ENCODE measurements around the gene MC1R. TPM values are rescaled to one million over a fixed set of nuclear protein-coding genes. Genes with fewer than 3 reads are reported as not detected.
A peak's percentile ranks its signal among the peaks of the same experiment; 100 is the strongest.
"Not testable (repeated sequence)": the region's sequence is repeated elsewhere in the genome, so short reads cannot be mapped to it uniquely, and the experiment has no call there.

Gene MC1R
- total and polyA plus RNA-seq, 2 of the 4 experiments (the other 2 are of a cell fraction), result 3.8 to 9.5 TPM

GRCh38 chr16:89934611-89935553 is 16.2 kb downstream of the MC1R start:
- no peak overlapping the region for H3K56ac ChIP-seq (ENCODE audit: extremely low read depth, insufficient read depth, low read length)
- H3K4me1 ChIP-seq (ENCODE audit: control insufficient read depth, insufficient read depth, low read length), result no peaks in the 10 kb centered on the region
- ChIA-PET POLR2A (ENCODE audit: unreplicated experiment) (no interaction called here), CTCF (no interaction called here)
- H3K18ac ChIP-seq (ENCODE audit: low read depth, low read length), result no peak overlapping the region
- no peak overlapping the region for H3K4ac ChIP-seq (ENCODE audit: low read depth, low read length)
- in situ Hi-C loops (cut with MboI; ENCODE audit: low sequenced_read_pairs), result no loop called here
- no peaks in the 10 kb centered on the region for H3K9me3 ChIP-seq (ENCODE audit: control insufficient read depth, insufficient read depth, low read length)
- H3K4me3 ChIP-seq (ENCODE audit: insufficient read depth, low read depth, low read length), result no peak overlapping the region
- no peak overlapping the region for H2BK120ac ChIP-seq (ENCODE audit: low read depth, low read length)
- no peak overlapping the region for H4K5ac ChIP-seq (ENCODE audit: low read depth, low read length)
- H2BK15ac ChIP-seq (ENCODE audit: low read depth, low read length), result no peak overlapping the region
- H3K9me1 ChIP-seq (ENCODE audit: insufficient read depth, low read length), result peaks cover 11% of the 10 kb centered on the region; the same call in 1 of the 2 replicates
- intact Hi-C loops (cut with micrococcal nuclease), result no loop called here
- H3K14ac ChIP-seq (replicated peaks; ENCODE audit: low read depth, low read length), result no peak overlapping the region
- TSS peak; percentile 80 for BruUV-seq (replicated peaks)
- H3K36me3 ChIP-seq (ENCODE audit: control insufficient read depth, insufficient read depth, low read length), result peaks cover 59% of the 10 kb centered on the region
- dilution Hi-C loops (cut with HindIII; ENCODE audit: low sequenced_read_pairs, unreplicated experiment), result no loop called here
- no peak overlapping the region for H2AFZ ChIP-seq (replicated peaks; ENCODE audit: low read length, poor library complexity)
- H3K79me1 ChIP-seq (ENCODE audit: low read depth in 1 of 2, low read length in 2 of 2), result peaks cover 7 to 24% of the 10 kb centered on the region in 2 experiments; a peak in 2 of 4 replicates
- H3K27me3 ChIP-seq (ENCODE audit: control insufficient read depth, insufficient read depth, low read length), result no peaks in the 10 kb centered on the region
- H4K20me1 ChIP-seq (ENCODE audit: insufficient read depth, low read length), result peaks cover 32% of the 10 kb centered on the region
- H2BK20ac ChIP-seq (ENCODE audit: low read depth, low read length), result no peak overlapping the region
- no peak overlapping the region for H3K4me2 ChIP-seq (ENCODE audit: low read depth, low read length)
- 96% methylated on average over 40 of the region's 61 CpGs; no CpG with 5 or more reads in 1 of the 2 experiments for WGBS, 2 experiments (ENCODE audit: extremely low coverage in 2 of 2, insufficient read length in 1 of 2)
- no peak overlapping the region for H3K23ac ChIP-seq (ENCODE audit: low read depth, low read length)
- H4K91ac ChIP-seq (ENCODE audit: insufficient read depth, low read depth, low read length), result no peak overlapping the region
- no peak for TF ChIP-seq MAZ (IDR thresholded peaks at IDR 0.05; ENCODE audit: borderline replicate concordance, low read depth, low read length)
- no peak overlapping the region for H2AK5ac ChIP-seq (ENCODE audit: low read depth, low read length)
- ATAC-seq (ENCODE audit: low read depth), result no peak
- DNase-seq, result no peak
- H4K8ac ChIP-seq (ENCODE audit: low read depth in 2 of 2, low read length in 2 of 2), result no peak overlapping the region
- H2AK9ac ChIP-seq (replicated peaks; ENCODE audit: low read depth, low read length, poor library complexity), result no peak overlapping the region
- no peak overlapping the region for H3K9ac ChIP-seq (ENCODE audit: low read depth, low read length)
- no peak overlapping the region for H2BK5ac ChIP-seq (ENCODE audit: low read depth, low read length, poor library complexity, severe bottlenecking)
- H3K27ac ChIP-seq (ENCODE audit: insufficient read depth, low read length), result no peak overlapping the region

DNA sequence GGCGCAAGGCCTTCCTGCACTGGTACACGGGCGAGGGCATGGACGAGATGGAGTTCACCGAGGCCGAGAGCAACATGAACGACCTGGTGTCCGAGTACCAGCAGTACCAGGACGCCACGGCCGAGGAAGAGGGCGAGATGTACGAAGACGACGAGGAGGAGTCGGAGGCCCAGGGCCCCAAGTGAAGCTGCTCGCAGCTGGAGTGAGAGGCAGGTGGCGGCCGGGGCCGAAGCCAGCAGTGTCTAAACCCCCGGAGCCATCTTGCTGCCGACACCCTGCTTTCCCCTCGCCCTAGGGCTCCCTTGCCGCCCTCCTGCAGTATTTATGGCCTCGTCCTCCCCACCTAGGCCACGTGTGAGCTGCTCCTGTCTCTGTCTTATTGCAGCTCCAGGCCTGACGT is 17.0 kb downstream of the MC1R start:
- POLR2A ChIA-PET (ENCODE audit: unreplicated experiment); intact Hi-C loops (cut with micrococcal nuclease); dilution Hi-C loops (cut with HindIII; ENCODE audit: low sequenced_read_pairs, unreplicated experiment); H3K4me1 ChIP-seq (ENCODE audit: control insufficient read depth, insufficient read depth, low read length); H2BK120ac ChIP-seq (ENCODE audit: low read depth, low read length); H2AK5ac ChIP-seq (ENCODE audit: low read depth, low read length); H2AFZ ChIP-seq (replicated peaks; ENCODE audit: low read length, poor library complexity); ATAC-seq (ENCODE audit: low read depth); H3K23ac ChIP-seq (ENCODE audit: low read depth, low read length); in situ Hi-C loops (cut with MboI; ENCODE audit: low sequenced_read_pairs); H3K9ac ChIP-seq (ENCODE audit: low read depth, low read length); CTCF ChIA-PET; H3K14ac ChIP-seq (replicated peaks; ENCODE audit: low read depth, low read length); H3K18ac ChIP-seq (ENCODE audit: low read depth, low read length); H3K27me3 ChIP-seq (ENCODE audit: control insufficient read depth, insufficient read depth, low read length); H4K91ac ChIP-seq (ENCODE audit: insufficient read depth, low read depth, low read length); H2BK5ac ChIP-seq (ENCODE audit: low read depth, low read length, poor library complexity, severe bottlenecking); H3K4me2 ChIP-seq (ENCODE audit: low read depth, low read length); H2BK15ac ChIP-seq (ENCODE audit: low read depth, low read length); H4K8ac ChIP-seq (ENCODE audit: low read depth in 2 of 2, low read length in 2 of 2); H3K27ac ChIP-seq (ENCODE audit: insufficient read depth, low read length); H2AK9ac ChIP-seq (replicated peaks; ENCODE audit: low read depth, low read length, poor library complexity); DNase-seq; H3K9me3 ChIP-seq (ENCODE audit: control insufficient read depth, insufficient read depth, low read length); H3K56ac ChIP-seq (ENCODE audit: extremely low read depth, insufficient read depth, low read length); H2BK20ac ChIP-seq (ENCODE audit: low read depth, low read length); H3K4me3 ChIP-seq (ENCODE audit: insufficient read depth, low read depth, low read length); H3K4ac ChIP-seq (ENCODE audit: low read depth, low read length); H4K5ac ChIP-seq (ENCODE audit: low read depth, low read length); BruUV-seq (replicated peaks): not testable (repeated sequence)
- 97% methylated on average over 12 of the region's 27 CpGs; no CpG with 5 or more reads in 1 of the 2 experiments for WGBS, 2 experiments (ENCODE audit: extremely low coverage in 2 of 2, insufficient read length in 1 of 2)
- Histone ChIP-seq H3K9me1 (ENCODE audit: insufficient read depth, low read length) (peaks cover 11% of the 10 kb centered on the region; the same call in 1 of the 2 replicates), H4K20me1 (ENCODE audit: insufficient read depth, low read length) (peaks cover 32% of the 10 kb centered on the region), H3K36me3 (ENCODE audit: control insufficient read depth, insufficient read depth, low read length) (peaks cover 55% of the 10 kb centered on the region), H3K79me1 (ENCODE audit: low read depth in 1 of 2, low read length in 2 of 2) (peaks cover 7 to 24% of the 10 kb centered on the region in 2 experiments; a peak in 2 of 4 replicates)

Data from IMR-90 (cell line).